H9 (cell line): ENCODE data around the gene CCNI2. TPM values are rescaled to one million over a fixed set of nuclear protein-coding genes. Genes with fewer than 3 reads are reported as not detected.

Source experiments
- DNase-seq: peaks from one replicate; pipeline ENCODE4 v3.0.0-alpha.2; 2017
- H2AFZ ChIP-seq: one replicate; pipeline ENCODE4 v1.6.1; 2013; ENCODE audit warnings: mild to moderate bottlenecking, low read length, control low read depth, moderate library complexity
- H2AK5ac ChIP-seq: 2 replicates; pipeline ENCODE4 v1.6.1; 2013; ENCODE audit warnings: low read length, control low read depth, mixed read lengths; ENCODE audit not compliant: insufficient read length
- H2BK120ac ChIP-seq: one replicate; pipeline ENCODE4 v1.6.1; 2013; ENCODE audit warnings: low read depth, mild to moderate bottlenecking, low read length, control low read depth, inconsistent platforms; ENCODE audit not compliant: poor library complexity, severe bottlenecking
- H2BK12ac ChIP-seq: 2 replicates; pipeline ENCODE4 v1.6.1; 2013; ENCODE audit warnings: low read length, control low read depth, mixed read lengths, low read depth; ENCODE audit not compliant: insufficient read length
- H2BK15ac ChIP-seq: 2 replicates; pipeline ENCODE4 v1.6.1; 2013; ENCODE audit warnings: low read depth, low read length, control low read depth
- H2BK20ac ChIP-seq: one replicate; pipeline ENCODE4 v1.6.1; 2013; ENCODE audit warnings: low read depth, mild to moderate bottlenecking, low read length, control low read depth, inconsistent platforms; ENCODE audit not compliant: poor library complexity, severe bottlenecking
- H2BK5ac ChIP-seq: 2 replicates; pipeline ENCODE4 v1.6.1; 2013; ENCODE audit warnings: low read length, control low read depth, mixed read lengths; ENCODE audit not compliant: insufficient read length
- H3K14ac ChIP-seq: 2 replicates; pipeline ENCODE4 v1.6.1; 2013; ENCODE audit warnings: low read length, control low read depth; ENCODE audit not compliant: insufficient read depth
- H3K18ac ChIP-seq: 2 replicates; pipeline ENCODE4 v1.6.1; 2013; ENCODE audit warnings: low read depth, mild to moderate bottlenecking, mixed read lengths, low read length, control low read depth; ENCODE audit not compliant: insufficient read length
- H3K23ac ChIP-seq: 2 replicates; pipeline ENCODE4 v1.6.1; 2013; ENCODE audit warnings: low read length, control low read depth, mixed read lengths, low read depth; ENCODE audit not compliant: insufficient read length
- H3K23me2 ChIP-seq: 2 replicates; pipeline ENCODE4 v1.6.1; 2013; ENCODE audit warnings: low read depth, mild to moderate bottlenecking, mixed read lengths, low read length, control low read depth; ENCODE audit not compliant: insufficient read length, poor library complexity, severe bottlenecking
- H3K27ac ChIP-seq: 2 replicates; pipeline ENCODE4 v1.5.1; 2013; ENCODE audit warnings: low read length, control low read depth, mixed read lengths, low read depth; ENCODE audit not compliant: insufficient read length
- H3K27me3 ChIP-seq: 2 replicates; pipeline ENCODE4 v1.6.1; 2013; ENCODE audit warnings: low read length, control low read depth, inconsistent platforms; ENCODE audit not compliant: insufficient read depth
- H3K4ac ChIP-seq: 2 replicates; pipeline ENCODE4 v1.6.1; 2013; ENCODE audit warnings: low read depth, mild to moderate bottlenecking, control low read depth, inconsistent platforms, low read length, moderate library complexity
- H3K4me1 ChIP-seq: 2 replicates; pipeline ENCODE4 v1.6.1; 2013; ENCODE audit warnings: low read length, control low read depth, inconsistent platforms; ENCODE audit not compliant: insufficient read depth
- H3K4me2 ChIP-seq: 2 replicates; pipeline ENCODE4 v1.6.1; 2013; ENCODE audit warnings: low read length, control low read depth, mixed read lengths; ENCODE audit not compliant: insufficient read length, insufficient read depth
- H3K56ac ChIP-seq: 2 replicates; pipeline ENCODE4 v1.6.1; 2013; ENCODE audit warnings: low read depth, mild to moderate bottlenecking, mixed read lengths, low read length, control low read depth; ENCODE audit not compliant: insufficient read length
- H3K79me1 ChIP-seq: 2 replicates; pipeline ENCODE4 v1.6.1; 2013; ENCODE audit warnings: low read depth, mild to moderate bottlenecking, moderate library complexity, low read length, control low read depth, inconsistent platforms; ENCODE audit not compliant: insufficient read depth, poor library complexity, severe bottlenecking
- H3K79me2 ChIP-seq: 2 replicates; pipeline ENCODE4 v1.6.1; 2013; ENCODE audit warnings: low read length, control low read depth, inconsistent platforms; ENCODE audit not compliant: insufficient read depth
- H3K9ac ChIP-seq: 2 replicates; pipeline ENCODE4 v1.6.1; 2013; ENCODE audit warnings: low read length, control low read depth, mixed read lengths; ENCODE audit not compliant: insufficient read length; ENCODE audit errors: extremely low read depth
- H3K9me3 ChIP-seq: one replicate; pipeline ENCODE4 v1.6.1; 2013; ENCODE audit warnings: low read depth, low read length, inconsistent platforms; ENCODE audit not compliant: control insufficient read depth
- H3T11ph ChIP-seq: one replicate; pipeline ENCODE4 v1.6.1; 2013; ENCODE audit warnings: mild to moderate bottlenecking, low read length, control low read depth, inconsistent platforms
- H4K20me1 ChIP-seq: one replicate; pipeline ENCODE4 v1.6.1; 2013; ENCODE audit not compliant: control insufficient read depth, insufficient read length, insufficient read depth
- H4K5ac ChIP-seq: 2 replicates; pipeline ENCODE4 v1.6.1; 2013; ENCODE audit warnings: low read depth, mild to moderate bottlenecking, mixed read lengths, low read length, control low read depth; ENCODE audit not compliant: insufficient read length
- H4K8ac ChIP-seq: replicated peaks from 2 replicates; pipeline ENCODE4 v1.6.1; 2013; ENCODE audit warnings: low read length, control low read depth, mixed read lengths, low read depth; ENCODE audit not compliant: insufficient read length
- H4K91ac ChIP-seq: 2 replicates; pipeline ENCODE4 v1.6.1; 2013; ENCODE audit warnings: low read depth, mild to moderate bottlenecking, moderate library complexity, mixed read lengths, low read length, control low read depth; ENCODE audit not compliant: insufficient read length
- H3K27ac Mint-ChIP-seq, 3 experiments: 2 replicates in 2 of 3; 3 replicates in 1 of 3; pipeline ENCODE4 v1.8.0; 2020 to 2021; ENCODE audit warnings: mixed read lengths in 3 of 3, mild to moderate bottlenecking in 1 of 3, moderate library complexity in 1 of 3
- H3K27me3 Mint-ChIP-seq: 2 replicates; pipeline ENCODE4 v1.8.0; 2021; ENCODE audit warnings: low read depth, mild to moderate bottlenecking, moderate library complexity, mixed read lengths
- H3K36me3 Mint-ChIP-seq, 3 experiments: 2 replicates in 2 of 3; 3 replicates in 1 of 3; pipeline ENCODE4 v1.8.0; 2020 to 2021; ENCODE audit warnings: low read depth in 3 of 3, mixed read lengths in 3 of 3; ENCODE audit not compliant: insufficient read depth in 1 of 3
- H3K4me1 Mint-ChIP-seq, 2 experiments: 2 replicates each; pipeline ENCODE4 v1.8.0; 2020; ENCODE audit warnings: mixed read lengths in 2 of 2
- H3K4me3 Mint-ChIP-seq, 2 experiments: 2 replicates in 1 of 2; 3 replicates in 1 of 2; pipeline ENCODE4 v1.8.0; 2020 to 2021; ENCODE audit warnings: mild to moderate bottlenecking in 2 of 2, mixed read lengths in 2 of 2, moderate library complexity in 1 of 2
- H3K9me3 Mint-ChIP-seq, 2 experiments: 2 replicates in 1 of 2; 3 replicates in 1 of 2; pipeline ENCODE4 v1.8.0; 2020; ENCODE audit warnings: mild to moderate bottlenecking in 2 of 2, mixed read lengths in 2 of 2, moderate library complexity in 1 of 2
- WGBS: extraction: QIAGEN DNeasy Blood & Tissue Kit; methylation state at CpG from one replicate; pipeline ENCODE4 v1.1.7; 2013; ENCODE audit warnings: missing lambda C conversion rate, low lambda C conversion rate, mixed read lengths; ENCODE audit not compliant: insufficient read length; ENCODE audit errors: extremely low coverage; 5-methylcytosine and 5-hydroxymethylcytosine counted together
- total RNA-seq: library from RNA; stranded (reverse); gene quantifications from 2 replicates; pipeline ENCODE4 v1.2.1, GENCODE V29; 2021
- TF ChIP-seq, protein P1 (sequence below): fragments of 200-600 bp; sonication (generic); conservative IDR thresholded peaks from 3 replicates; pipeline ENCODE4 v1.8.0; 2021; ENCODE audit warnings: antibody characterized with exemption, mild to moderate bottlenecking

Gene CCNI2
- total RNA-seq, 1 experiment from 2014 or later = 0.57 TPM

- peak; percentile 41 for DNase-seq
- no peak overlapping the region for H2BK120ac ChIP-seq
- no peak overlapping the region for H3K23ac ChIP-seq
- WGBS = no CpG with 5 or more reads among the region's 39 CpGs
- H3K27ac ChIP-seq = no peak overlapping the region
- no peak overlapping the region for H2AK5ac ChIP-seq
- no peaks in the 10 kb centered on the region for H3K9me3 ChIP-seq
- no peak overlapping the region for H4K91ac ChIP-seq
- peaks cover 71% of the 10 kb centered on the region for H3K27me3 Mint-ChIP-seq
- no peak overlapping the region for H3K14ac ChIP-seq
- no peak overlapping the region for H3K18ac ChIP-seq
- peak overlapping the region; percentile 67 for H3K4me2 ChIP-seq
- H3K56ac ChIP-seq = no peak overlapping the region
- no peak overlapping the region for H3K4ac ChIP-seq
- H2BK20ac ChIP-seq = no peak overlapping the region
- no peaks in the 10 kb centered on the region for H4K20me1 ChIP-seq
- H4K8ac ChIP-seq = no peak overlapping the region
- TF ChIP-seq, protein P1, sequence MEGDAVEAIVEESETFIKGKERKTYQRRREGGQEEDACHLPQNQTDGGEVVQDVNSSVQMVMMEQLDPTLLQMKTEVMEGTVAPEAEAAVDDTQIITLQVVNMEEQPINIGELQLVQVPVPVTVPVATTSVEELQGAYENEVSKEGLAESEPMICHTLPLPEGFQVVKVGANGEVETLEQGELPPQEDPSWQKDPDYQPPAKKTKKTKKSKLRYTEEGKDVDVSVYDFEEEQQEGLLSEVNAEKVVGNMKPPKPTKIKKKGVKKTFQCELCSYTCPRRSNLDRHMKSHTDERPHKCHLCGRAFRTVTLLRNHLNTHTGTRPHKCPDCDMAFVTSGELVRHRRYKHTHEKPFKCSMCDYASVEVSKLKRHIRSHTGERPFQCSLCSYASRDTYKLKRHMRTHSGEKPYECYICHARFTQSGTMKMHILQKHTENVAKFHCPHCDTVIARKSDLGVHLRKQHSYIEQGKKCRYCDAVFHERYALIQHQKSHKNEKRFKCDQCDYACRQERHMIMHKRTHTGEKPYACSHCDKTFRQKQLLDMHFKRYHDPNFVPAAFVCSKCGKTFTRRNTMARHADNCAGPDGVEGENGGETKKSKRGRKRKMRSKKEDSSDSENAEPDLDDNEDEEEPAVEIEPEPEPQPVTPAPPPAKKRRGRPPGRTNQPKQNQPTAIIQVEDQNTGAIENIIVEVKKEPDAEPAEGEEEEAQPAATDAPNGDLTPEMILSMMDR = peak; percentile 27; the same call in 2 of the 3 replicates
- H3K36me3 Mint-ChIP-seq = no peaks in the 10 kb centered on the region
- peaks cover 2% of the 10 kb centered on the region for H3K79me1 ChIP-seq
- no peak overlapping the region for H2BK12ac ChIP-seq
- no peak overlapping the region for H2BK15ac ChIP-seq
- H4K5ac ChIP-seq = no peak overlapping the region
- H3K4me1 Mint-ChIP-seq = peaks cover 25 to 30% of the 10 kb centered on the region in 2 experiments
- no peak overlapping the region for H3K27ac Mint-ChIP-seq
- H2AFZ ChIP-seq = no peak overlapping the region
- peaks cover 8% of the 10 kb centered on the region; the same call in 1 of the 2 replicates for H3K4me1 ChIP-seq
- H3K79me2 ChIP-seq = peaks cover 2% of the 10 kb centered on the region; the same call in 1 of the 2 replicates
- H3K23me2 ChIP-seq = peaks cover 13% of the 10 kb centered on the region
- no peaks in the 10 kb centered on the region; a peak in 1 of 5 replicates for H3K9me3 Mint-ChIP-seq
- H2BK5ac ChIP-seq = no peak overlapping the region
- H3K9ac ChIP-seq = no peak overlapping the region
- peaks cover 16% of the 10 kb centered on the region; the same call in 1 of the 2 replicates for H3K27me3 ChIP-seq
- H3T11ph ChIP-seq = no peak overlapping the region
- H3K4me3 Mint-ChIP-seq = peak overlapping the region; percentile 65 to 80
Observed at GRCh38 chr5:132776131-132776937, 29.1 kb downstream of the CCNI2 start.
